WERI-Rb-1 (cell line): ENCODE data around the gene PIGA.
"Not testable (repeated sequence)": the region's sequence is repeated elsewhere in the genome, so short reads cannot be mapped to it uniquely, and the experiment has no call there.

Experiments used
- DNase-seq: peaks from one replicate; pipeline ENCODE4 v3.0.0-alpha.2; 2020
- H3K27ac ChIP-seq: fragments of 250-450 bp; sonication (Bioruptor Pico); 2 replicates; pipeline ENCODE4 v1.5.1; 2020; ENCODE audit warnings: mild to moderate bottlenecking, moderate library complexity
- H3K27me3 ChIP-seq: fragments of 250-450 bp; sonication (Bioruptor Pico); 2 replicates; pipeline ENCODE4 v1.5.1; 2021; ENCODE audit warnings: mild to moderate bottlenecking, low read depth, moderate library complexity; ENCODE audit not compliant: insufficient read depth, severe bottlenecking
- H3K36me3 ChIP-seq: fragments of 250-450 bp; sonication (Bioruptor Pico); 2 replicates; pipeline ENCODE4 v1.5.1; 2020; ENCODE audit warnings: mild to moderate bottlenecking, moderate library complexity
- H3K4me3 ChIP-seq: 2 replicates; pipeline ENCODE4 v1.5.1; 2011; ENCODE audit warnings: low read depth, mild to moderate bottlenecking, control low read depth, low read length
- H3K9me3 ChIP-seq: fragments of 250-450 bp; sonication (Bioruptor Pico); 2 replicates; pipeline ENCODE4 v1.5.1; 2021; ENCODE audit warnings: mild to moderate bottlenecking, moderate library complexity; ENCODE audit not compliant: severe bottlenecking
- TF ChIP-seq, protein P1 (sequence below): IDR thresholded peaks from 2 replicates; pipeline ENCODE4 v1.5.1; 2011; ENCODE audit warnings: low read depth, mild to moderate bottlenecking, control low read depth, inconsistent platforms, low read length

Gene PIGA

DNA sequence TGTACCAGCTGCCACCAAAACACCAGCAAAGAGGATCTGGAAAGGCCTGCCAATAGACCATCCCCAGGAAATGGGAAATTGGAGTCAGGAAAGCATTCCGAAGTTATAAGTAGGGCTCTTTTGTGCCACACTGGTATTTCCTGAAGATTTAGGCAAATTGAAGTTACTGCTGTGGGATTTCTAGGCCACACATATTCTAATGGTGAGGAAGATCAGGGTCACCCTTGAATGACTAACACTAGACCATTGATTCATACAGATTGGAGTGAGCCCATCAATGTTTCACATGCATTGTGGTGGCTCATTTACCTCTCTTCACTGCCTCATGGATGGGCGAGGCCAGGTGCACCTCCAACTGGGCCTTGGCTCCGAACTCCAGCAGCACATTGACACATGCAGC, 42.5 kb downstream of the PIGA start:
- DNase-seq = no peak
- no peaks in the 10 kb centered on the region for H3K9me3 ChIP-seq
- no peak overlapping the region for H3K27ac ChIP-seq
- H3K27me3 ChIP-seq = peaks cover 30% of the 10 kb centered on the region
- TF ChIP-seq, protein P1, sequence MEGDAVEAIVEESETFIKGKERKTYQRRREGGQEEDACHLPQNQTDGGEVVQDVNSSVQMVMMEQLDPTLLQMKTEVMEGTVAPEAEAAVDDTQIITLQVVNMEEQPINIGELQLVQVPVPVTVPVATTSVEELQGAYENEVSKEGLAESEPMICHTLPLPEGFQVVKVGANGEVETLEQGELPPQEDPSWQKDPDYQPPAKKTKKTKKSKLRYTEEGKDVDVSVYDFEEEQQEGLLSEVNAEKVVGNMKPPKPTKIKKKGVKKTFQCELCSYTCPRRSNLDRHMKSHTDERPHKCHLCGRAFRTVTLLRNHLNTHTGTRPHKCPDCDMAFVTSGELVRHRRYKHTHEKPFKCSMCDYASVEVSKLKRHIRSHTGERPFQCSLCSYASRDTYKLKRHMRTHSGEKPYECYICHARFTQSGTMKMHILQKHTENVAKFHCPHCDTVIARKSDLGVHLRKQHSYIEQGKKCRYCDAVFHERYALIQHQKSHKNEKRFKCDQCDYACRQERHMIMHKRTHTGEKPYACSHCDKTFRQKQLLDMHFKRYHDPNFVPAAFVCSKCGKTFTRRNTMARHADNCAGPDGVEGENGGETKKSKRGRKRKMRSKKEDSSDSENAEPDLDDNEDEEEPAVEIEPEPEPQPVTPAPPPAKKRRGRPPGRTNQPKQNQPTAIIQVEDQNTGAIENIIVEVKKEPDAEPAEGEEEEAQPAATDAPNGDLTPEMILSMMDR = no peak
- H3K4me3 ChIP-seq = no peak overlapping the region
- H3K36me3 ChIP-seq = no peaks in the 10 kb centered on the region

DNA sequence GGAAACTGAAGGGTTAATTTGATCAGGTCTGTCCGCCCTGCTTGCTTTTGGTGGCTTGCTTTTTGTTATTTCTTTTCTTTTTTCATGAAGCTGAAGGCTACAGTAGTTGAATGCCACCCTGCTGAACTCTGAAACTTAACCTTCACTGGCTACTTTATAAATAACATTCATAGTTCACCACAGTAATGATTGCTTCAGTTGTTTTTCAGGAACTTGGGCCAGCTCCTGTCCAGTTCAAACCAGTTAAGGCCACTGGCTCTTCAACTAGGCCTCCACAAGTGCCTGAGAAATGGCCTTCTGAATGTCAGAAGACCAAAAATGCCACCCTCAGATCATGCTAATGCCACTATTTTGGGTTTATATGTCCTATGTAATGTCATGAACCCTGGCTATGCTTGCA, 57.7 kb downstream of the PIGA start:
- Histone ChIP-seq H3K9me3 (peaks cover 4% of the 10 kb centered on the region), H3K27me3 (peaks cover 26% of the 10 kb centered on the region), H3K36me3 (no peaks in the 10 kb centered on the region), H3K4me3 (no peak overlapping the region), H3K27ac (no peak overlapping the region)
- TF ChIP-seq, protein P1 = no peak
- DNase-seq = no peak

DNA sequence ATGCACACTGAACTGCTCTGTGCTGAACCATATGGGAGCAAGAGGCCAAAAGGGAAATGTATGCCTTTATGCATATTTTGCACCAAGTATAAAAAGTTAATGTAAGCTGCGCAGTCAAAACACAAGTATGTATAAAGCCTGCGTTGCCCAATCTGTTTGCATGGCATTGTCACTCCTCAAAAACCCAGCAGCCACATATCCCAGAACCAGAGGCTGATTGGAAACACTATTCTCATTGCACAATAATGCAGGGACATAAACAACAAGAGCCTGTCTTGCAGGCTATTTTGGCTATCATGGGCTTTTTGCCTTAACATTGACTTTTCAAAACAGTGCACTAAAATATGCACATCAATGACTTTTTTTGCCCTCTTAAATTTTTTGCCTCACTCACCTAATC, 60.4 kb downstream of the PIGA start:
- TF ChIP-seq, protein P1 = no peak
- no peaks in the 10 kb centered on the region for H3K36me3 ChIP-seq
- no peak overlapping the region for H3K4me3 ChIP-seq
- no peak overlapping the region for H3K27ac ChIP-seq
- DNase-seq = no peak
- H3K9me3 ChIP-seq = peaks cover 4% of the 10 kb centered on the region
- H3K27me3 ChIP-seq = peaks cover 37% of the 10 kb centered on the region

DNA sequence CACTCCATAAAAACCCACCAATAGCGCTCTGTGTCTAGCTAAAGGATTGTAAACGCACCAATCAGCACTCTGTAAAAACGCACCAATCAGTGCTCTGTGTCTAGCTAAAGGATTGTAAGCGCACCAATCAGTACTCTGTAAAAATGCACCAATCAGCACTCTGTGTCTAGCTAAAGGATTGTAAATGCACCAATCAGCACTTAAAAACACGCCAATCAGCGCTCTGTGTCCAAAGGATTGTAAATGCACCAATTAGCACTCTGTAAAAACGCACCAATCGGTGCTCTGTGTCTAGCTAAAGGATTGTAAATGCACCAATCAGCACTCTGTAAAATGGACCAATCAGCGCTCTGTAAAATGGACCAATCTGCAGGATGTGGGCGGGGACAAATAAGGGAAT, 62.0 kb downstream of the PIGA start:
- DNase-seq, H3K4me3 ChIP-seq: not testable (repeated sequence)

DNA sequence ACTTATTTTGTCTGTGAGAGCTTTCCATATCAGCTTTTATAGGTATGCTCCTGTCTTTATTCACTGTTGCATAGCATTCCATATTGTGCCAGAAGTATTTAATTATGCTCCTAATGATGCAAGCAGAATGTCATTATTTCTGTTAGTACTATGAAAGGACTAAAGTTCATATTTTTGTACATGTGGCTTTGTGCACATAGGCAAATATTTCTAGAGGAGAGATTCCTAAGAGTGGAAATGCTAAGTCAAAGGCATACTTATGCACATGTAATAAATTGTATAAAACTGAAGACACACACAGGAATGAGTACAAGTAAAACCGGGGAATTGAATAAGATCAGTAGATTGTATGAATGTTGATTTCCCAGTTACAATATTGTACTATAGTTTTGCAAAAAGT, 63.6 kb downstream of the PIGA start:
- DNase-seq = no peak

More for the DNA sequence above, 62.0 kb downstream of the PIGA start:
- H3K36me3 ChIP-seq, H3K9me3 ChIP-seq, H3K27ac ChIP-seq: not testable (repeated sequence)
- peaks cover 42% of the 10 kb centered on the region for H3K27me3 ChIP-seq

DNA sequence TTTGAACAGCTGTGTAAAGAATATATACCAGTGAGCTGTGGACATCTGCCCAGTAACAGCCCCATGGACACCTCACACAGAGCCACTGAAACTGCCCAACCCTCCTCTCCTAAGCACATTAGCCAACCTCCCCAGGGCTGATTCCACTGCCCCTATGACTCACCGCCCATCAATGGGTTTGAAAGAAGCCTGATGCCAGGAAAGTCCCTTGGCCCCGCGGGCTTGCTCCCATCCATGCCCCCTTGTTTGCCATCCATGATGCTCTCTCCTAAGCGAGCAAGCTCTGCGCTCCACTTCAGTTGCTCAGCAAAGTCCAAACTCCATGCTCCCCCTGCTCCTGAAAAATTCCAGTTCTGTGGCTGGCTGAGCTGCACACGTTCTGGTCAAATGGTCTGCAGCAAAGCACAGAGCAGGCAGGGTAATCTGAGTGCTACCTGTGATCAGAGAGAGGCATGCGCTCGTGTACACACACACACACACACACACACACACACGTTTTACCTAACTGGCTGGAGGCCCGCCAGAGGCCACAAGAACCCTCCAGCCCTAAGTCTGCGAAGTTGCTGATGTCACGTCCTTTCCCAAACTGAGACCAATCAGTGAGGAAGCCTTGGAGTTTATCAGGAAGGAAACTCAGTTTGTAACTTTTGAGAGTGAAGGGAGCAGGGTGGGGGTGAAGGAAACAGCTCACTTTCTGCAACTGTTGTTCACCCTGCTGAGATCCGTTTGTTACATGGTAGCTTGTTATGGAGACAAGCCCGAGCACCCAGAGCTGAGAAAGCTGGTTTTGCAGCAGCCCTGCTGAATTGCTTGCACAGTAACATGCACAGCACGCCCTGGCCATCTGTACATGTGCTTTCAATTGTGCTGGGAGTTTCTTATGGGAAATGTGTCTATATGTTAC, 65.5 kb downstream of the PIGA start, which contains the start of gene ASB9:
TSS of gene ASB9 (minus strand) at position 466 of the 904 bp plus-strand sequence. CDS start at position 257, 209 bp downstream.
- H3K36me3 ChIP-seq = no peaks in the 10 kb centered on the region
- DNase-seq = no peak
- H3K9me3 ChIP-seq = peaks cover 4% of the 10 kb centered on the region
- H3K27me3 ChIP-seq = peaks cover 48% of the 10 kb centered on the region
- no peak within 1 kb of the TSS for H3K27ac ChIP-seq
- no peak within 1 kb of the TSS for H3K4me3 ChIP-seq
- TF ChIP-seq, protein P1 = no peak

More for the DNA sequence above, 63.6 kb downstream of the PIGA start:
- Histone ChIP-seq H3K27me3 (peaks cover 38% of the 10 kb centered on the region), H3K36me3 (no peaks in the 10 kb centered on the region), H3K9me3 (peaks cover 4% of the 10 kb centered on the region), H3K27ac (no peak overlapping the region), H3K4me3 (no peak overlapping the region)
- TF ChIP-seq, protein P1 = no peak
